MM.1S (cell line): ENCODE results near the gene PLAAT3.

ENCODE experiments used
- EZH2 ChIP-seq: fragments of 300-600 bp; sonication (generic); optimal IDR thresholded peaks from 2 replicates; pipeline ENCODE3; 2017; ENCODE audit warnings: low read depth, mild to moderate bottlenecking, antibody characterized with exemption, low read length, mixed read lengths
- EZH2phosphoT487 ChIP-seq: fragments of 300-600 bp; sonication (generic); IDR thresholded peaks from 2 replicates; pipeline ENCODE4 v1.6.1; 2018; ENCODE audit warnings: antibody characterized with exemption, low read length
- TF ChIP-seq, protein P1 (sequence below): fragments of 300-600 bp; sonication (generic); IDR thresholded peaks from 2 replicates; pipeline ENCODE4 v1.5.1; 2016; ENCODE audit warnings: antibody characterized with exemption, low read length, mixed read lengths

- TF ChIP-seq, protein P1, sequence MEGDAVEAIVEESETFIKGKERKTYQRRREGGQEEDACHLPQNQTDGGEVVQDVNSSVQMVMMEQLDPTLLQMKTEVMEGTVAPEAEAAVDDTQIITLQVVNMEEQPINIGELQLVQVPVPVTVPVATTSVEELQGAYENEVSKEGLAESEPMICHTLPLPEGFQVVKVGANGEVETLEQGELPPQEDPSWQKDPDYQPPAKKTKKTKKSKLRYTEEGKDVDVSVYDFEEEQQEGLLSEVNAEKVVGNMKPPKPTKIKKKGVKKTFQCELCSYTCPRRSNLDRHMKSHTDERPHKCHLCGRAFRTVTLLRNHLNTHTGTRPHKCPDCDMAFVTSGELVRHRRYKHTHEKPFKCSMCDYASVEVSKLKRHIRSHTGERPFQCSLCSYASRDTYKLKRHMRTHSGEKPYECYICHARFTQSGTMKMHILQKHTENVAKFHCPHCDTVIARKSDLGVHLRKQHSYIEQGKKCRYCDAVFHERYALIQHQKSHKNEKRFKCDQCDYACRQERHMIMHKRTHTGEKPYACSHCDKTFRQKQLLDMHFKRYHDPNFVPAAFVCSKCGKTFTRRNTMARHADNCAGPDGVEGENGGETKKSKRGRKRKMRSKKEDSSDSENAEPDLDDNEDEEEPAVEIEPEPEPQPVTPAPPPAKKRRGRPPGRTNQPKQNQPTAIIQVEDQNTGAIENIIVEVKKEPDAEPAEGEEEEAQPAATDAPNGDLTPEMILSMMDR = no peak
- TF ChIP-seq EZH2 (no peak), EZH2phosphoT487 (no peak)
Observed at GRCh38 chr11:63527667-63528066, 86.6 kb downstream of the PLAAT3 start.
